HG03039 (cell line): ENCODE measurements around the gene PCDHB10.
"Not testable (repeated sequence)": the region's sequence is repeated elsewhere in the genome, so short reads cannot be mapped to it uniquely, and the experiment has no call there.

Source experiments
- ATAC-seq: cut with Tn5 transposase; IDR thresholded peaks from one replicate; pipeline ENCODE4 v1.9.1; 2021; ENCODE audit warnings: mild to moderate bottlenecking, moderate library complexity; ENCODE audit not compliant: unreplicated experiment

Gene PCDHB10

GRCh38 chr5:141192110-141192725, at the start of gene PCDHB10:
Gene PCDHB10 (plus strand): TSS chr5:141192353. CDS start chr5:141192553, 200 bp downstream.
- ATAC-seq: no peak

DNA sequence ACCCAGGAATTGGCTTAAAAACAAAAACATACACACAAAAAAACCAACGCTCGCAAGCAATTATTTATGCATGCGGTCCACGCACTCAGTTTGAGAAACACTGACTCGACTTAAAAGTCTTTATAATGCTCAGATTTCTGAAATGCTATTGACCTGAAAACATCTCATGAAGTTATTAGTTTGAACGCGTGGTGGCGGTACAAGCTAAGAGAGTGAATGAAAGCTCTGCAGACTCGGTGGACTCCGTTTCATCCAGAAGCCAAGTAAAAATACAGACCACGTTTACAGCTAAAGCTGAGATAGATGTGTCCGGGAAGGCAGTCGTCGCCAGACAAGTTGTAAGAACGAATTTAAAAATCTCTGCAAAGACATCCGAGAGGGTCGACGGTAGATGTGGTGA, 42.3 kb upstream of the PCDHB10 start, which contains the start of gene PCDHB6:
TSS of gene PCDHB6 (plus strand) at position 246 of the 400 bp plus-strand sequence. CDS start 201 bp downstream, outside the sequence.
- ATAC-seq: no peak

DNA sequence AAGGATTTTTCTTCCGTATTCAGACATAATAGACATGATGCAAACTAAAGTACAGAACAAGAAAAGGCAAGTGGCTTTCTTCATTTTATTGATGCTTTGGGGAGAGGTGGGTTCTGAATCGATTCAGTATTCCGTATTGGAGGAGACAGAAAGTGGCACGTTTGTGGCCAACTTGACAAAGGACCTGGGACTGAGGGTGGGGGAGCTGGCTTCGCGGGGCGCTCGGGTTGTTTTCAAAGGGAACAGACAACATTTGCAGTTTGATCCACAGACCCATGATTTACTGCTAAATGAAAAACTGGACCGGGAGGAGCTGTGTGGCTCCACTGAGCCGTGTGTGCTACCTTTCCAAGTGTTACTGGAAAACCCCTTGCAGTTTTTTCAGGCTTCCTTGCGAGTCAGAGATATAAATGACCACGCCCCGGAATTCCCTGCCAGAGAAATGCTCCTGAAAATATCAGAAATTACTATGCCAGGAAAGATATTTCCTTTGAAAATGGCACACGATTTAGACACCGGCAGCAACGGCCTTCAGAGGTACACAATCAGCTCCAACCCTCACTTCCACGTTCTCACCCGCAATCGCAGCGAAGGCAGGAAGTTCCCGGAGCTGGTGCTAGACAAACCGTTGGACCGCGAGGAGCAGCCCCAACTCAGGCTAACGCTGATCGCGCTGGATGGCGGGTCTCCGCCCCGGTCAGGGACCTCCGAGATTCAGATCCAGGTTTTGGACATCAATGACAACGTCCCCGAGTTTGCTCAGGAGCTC, 41.7 kb upstream of the PCDHB10 start:
- no peak for ATAC-seq

- ATAC-seq: no peak
Observed at GRCh38 chr5:141150993-141151325, 41.2 kb upstream of the PCDHB10 start.

DNA sequence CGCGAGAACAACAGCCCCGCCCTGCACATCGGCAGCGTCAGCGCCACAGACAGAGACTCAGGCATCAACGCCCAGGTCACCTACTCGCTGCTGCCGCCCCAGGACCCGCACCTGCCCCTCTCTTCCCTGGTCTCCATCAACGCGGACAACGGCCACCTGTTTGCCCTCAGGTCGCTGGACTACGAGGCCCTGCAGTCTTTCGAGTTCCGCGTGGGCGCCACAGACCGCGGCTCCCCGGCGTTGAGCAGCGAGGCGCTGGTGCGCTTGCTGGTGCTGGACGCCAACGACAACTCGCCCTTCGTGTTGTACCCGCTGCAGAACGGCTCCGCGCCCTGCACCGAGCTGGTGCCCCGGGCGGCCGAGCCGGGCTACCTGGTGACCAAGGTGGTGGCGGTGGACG, 40.5 kb upstream of the PCDHB10 start:
- ATAC-seq: not testable (repeated sequence)

DNA sequence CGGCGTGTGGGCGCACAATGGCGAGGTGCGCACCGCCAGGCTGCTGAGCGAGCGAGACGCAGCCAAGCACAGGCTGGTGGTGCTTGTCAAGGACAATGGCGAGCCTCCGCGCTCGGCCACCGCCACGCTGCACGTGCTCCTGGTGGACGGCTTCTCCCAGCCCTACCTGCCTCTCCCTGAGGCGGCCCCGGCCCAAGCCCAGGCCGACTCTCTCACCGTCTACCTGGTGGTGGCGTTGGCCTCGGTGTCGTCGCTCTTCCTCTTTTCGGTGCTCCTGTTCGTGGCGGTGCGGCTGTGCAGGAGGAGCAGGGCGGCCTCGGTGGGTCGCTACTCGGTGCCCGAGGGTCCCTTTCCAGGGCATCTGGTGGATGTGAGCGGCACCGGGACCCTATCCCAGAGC, 40.1 kb upstream of the PCDHB10 start:
- ATAC-seq: not testable (repeated sequence)

DNA sequence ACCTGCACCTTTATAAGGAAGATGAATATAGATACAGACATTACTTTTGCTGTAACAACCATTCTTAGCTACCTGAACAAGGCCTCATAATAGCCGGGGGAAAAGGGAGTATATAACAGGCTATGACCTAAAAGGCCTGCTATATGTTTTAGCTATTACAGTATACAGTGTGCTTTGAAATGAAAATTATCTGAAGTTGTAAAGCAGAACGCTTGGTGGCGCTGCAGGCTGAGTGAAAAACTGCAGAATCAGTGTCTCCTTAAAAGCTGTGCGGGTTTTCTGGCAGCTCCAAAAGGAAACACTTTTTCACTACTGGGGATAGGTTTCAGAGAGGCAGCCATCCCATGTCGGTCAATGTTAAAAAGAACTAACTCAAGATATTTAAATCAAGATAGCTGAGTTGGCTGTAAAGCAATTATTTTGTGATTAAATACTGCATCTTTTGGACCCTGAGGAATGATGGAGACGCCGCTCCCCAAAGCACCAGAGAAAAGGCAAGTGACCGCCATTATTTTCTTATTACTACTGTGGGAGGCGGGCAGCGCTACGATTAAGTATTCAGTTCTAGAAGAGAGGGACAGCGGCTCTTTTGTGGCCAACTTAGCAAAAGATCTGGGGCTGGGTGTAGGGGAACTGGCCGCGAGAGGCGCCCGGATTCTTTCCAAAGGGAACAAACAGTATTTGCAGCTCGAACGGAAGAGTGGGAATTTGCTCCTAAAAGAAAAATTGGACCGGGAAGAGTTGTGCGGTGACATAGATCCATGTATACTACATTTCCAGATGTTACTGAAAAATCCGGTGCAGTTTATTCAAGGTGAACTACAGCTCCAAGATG, 36.4 kb upstream of the PCDHB10 start:
- ATAC-seq: no peak

GRCh38 chr5:141157356-141157755, 34.8 kb upstream of the PCDHB10 start:
- not testable (repeated sequence) for ATAC-seq

GRCh38 chr5:141157901-141158300, 34.3 kb upstream of the PCDHB10 start:
- not testable (repeated sequence) for ATAC-seq

- ATAC-seq: no peak
Observed at GRCh38 chr5:141172381-141173204, 19.6 kb upstream of the PCDHB10 start, which contains the start of gene PCDHB7. Gene PCDHB7 (plus strand): TSS chr5:141172644. CDS start chr5:141172836, 192 bp downstream.

DNA sequence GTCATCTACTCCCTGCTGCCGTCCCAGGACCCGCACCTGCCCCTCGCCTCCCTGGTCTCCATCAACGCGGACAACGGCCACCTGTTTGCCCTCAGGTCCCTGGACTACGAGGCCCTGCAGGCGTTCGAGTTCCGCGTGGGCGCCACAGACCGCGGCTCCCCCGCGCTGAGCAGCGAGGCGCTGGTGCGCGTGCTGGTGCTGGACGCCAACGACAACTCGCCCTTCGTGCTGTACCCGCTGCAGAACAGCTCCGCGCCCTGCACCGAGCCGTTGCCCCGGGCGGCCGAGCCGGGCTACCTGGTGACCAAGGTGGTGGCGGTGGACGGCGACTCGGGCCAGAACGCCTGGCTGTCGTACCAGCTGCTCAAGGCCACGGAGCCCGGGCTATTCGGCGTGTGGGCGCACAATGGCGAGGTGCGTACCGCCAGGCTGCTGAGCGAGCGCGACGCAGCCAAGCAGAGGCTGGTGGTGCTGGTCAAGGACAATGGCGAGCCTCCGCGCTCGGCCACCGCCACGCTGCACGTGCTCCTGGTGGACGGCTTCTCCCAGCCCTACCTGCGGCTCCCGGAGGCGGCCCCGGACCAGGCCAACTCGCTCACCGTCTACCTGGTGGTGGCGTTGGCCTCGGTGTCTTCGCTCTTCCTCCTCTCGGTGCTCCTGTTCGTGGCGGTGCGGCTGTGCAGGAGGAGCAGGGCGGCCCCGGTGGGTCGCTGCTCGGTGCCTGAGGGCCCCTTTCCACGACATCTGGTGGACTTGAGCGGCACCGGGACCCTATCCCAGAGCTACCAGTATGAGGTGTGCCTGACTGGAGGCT, 17.7 kb upstream of the PCDHB10 start:
- ATAC-seq: not testable (repeated sequence)

DNA sequence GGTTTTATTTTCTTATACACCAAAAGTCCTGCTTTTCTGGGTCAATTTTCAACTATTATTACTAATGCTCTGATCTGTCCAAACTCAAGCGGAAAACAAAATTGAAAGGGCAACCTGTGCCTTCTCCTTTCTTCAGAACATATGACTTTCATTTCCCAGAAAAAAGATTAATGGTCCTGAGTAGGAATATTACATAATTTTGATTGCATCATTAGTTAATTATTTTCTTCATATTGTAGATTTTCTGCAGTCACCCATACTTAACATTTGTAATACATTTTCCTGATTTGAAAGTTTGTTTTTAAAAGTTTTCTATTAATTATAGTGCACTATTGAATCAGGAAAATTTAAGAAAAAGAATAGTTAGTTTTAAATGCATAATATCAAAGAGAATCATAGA, 16.2 kb upstream of the PCDHB10 start:
- no peak for ATAC-seq

GRCh38 chr5:141177577-141178191, 14.5 kb upstream of the PCDHB10 start, which contains the start of gene PCDHB8:
Gene PCDHB8 (plus strand): TSS chr5:141177790. CDS start chr5:141178035, 245 bp downstream.
- not testable (repeated sequence) for ATAC-seq

DNA sequence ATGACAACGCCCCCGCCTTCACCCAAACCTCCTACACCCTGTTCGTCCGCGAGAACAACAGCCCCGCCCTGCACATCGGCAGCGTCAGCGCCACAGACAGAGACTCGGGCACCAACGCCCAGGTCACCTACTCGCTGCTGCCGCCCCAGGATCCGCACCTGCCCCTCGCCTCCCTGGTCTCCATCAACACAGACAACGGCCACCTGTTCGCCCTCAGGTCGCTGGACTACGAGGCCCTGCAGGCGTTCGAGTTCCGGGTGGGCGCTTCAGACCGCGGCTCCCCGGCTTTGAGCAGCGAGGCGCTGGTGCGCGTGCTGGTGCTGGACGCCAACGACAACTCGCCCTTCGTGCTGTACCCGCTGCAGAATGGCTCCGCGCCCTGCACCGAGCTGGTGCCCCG, 12.8 kb upstream of the PCDHB10 start:
- ATAC-seq: not testable (repeated sequence)

DNA sequence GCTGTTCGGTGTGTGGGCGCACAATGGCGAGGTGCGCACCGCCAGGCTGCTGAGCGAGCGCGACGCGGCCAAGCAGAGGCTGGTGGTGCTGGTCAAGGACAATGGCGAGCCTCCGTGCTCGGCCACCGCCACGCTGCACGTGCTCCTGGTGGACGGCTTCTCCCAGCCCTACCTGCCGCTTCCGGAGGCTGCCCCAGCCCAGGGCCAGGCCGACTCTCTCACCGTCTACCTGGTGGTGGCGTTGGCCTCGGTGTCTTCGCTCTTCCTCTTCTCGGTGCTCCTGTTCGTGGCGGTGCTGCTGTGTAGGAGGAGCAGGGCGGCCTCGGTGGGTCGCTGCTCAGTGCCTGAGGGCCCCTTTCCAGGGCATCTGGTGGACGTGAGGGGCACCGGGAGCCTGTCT, 12.3 kb upstream of the PCDHB10 start:
- not testable (repeated sequence) for ATAC-seq

DNA sequence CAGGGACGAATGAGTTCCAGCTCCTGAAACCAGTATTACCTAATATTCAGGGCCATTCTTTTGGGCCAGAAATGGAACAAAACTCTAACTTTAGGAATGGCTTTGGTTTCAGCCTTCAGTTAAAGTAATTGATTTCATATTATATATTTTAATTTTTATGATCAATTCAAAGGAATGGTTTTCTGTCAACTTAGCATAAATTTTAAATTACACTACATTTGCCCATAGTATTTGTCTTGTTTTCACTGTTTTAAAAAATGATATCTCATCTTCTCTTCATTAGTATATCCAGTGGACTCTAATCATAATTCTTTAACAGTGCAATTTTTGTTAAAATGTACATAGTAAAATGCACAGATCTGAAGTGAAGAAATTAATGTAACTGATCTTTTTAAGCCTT, 11.8 kb upstream of the PCDHB10 start:
- no peak for ATAC-seq

GRCh38 chr5:141182248-141182647, 9.9 kb upstream of the PCDHB10 start, which contains the start of gene PCDHB16:
Gene PCDHB16 (plus strand): TSS chr5:141182387. CDS start chr5:141182560, 173 bp downstream.
- no peak for ATAC-seq

DNA sequence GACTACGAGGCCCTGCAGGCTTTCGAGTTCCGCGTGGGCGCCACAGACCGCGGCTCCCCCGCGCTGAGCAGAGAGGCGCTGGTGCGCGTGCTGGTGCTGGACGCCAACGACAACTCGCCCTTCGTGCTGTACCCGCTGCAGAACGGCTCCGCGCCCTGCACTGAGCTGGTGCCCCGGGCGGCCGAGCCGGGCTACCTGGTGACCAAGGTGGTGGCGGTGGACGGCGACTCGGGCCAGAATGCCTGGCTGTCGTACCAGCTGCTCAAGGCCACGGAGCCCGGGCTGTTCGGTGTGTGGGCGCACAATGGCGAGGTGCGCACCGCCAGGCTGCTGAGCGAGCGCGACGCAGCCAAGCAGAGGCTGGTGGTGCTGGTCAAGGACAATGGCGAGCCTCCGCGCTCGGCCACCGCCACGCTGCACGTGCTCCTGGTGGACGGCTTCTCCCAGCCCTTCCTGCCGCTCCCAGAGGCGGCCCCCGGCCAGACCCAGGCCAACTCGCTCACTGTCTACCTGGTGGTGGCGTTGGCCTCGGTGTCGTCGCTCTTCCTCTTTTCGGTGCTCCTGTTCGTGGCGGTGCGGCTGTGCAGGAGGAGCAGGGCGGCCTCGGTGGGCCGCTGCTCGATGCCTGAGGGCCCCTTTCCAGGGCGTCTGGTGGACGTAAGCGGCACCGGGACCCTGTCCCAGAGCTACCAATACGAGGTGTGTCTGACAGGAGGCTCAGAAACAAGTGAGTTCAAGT, 7.9 kb upstream of the PCDHB10 start:
- ATAC-seq: not testable (repeated sequence)
